Muscle of leg (tissue), 11 donors: ENCODE measurements around the gene TNFRSF21. TPM values are rescaled to one million over a fixed set of nuclear protein-coding genes. Genes with fewer than 3 reads are reported as not detected.

Experiments
- DNase-seq: peaks from one replicate; pipeline ENCODE4 v3.0.0; 2013
- H3K27ac ChIP-seq: one replicate; pipeline ENCODE4 v1.5.1; 2013; ENCODE audit warnings: mild to moderate bottlenecking, low read length, control low read depth
- H3K27me3 ChIP-seq: one replicate; pipeline ENCODE4 v1.6.1; 2013; ENCODE audit warnings: low read length; ENCODE audit not compliant: control insufficient read depth, insufficient read depth
- H3K36me3 ChIP-seq: one replicate; pipeline ENCODE4 v1.6.1; 2013; ENCODE audit warnings: low read length; ENCODE audit not compliant: control insufficient read depth, insufficient read depth
- H3K4me1 ChIP-seq: one replicate; pipeline ENCODE4 v1.6.1; 2013; ENCODE audit warnings: low read length; ENCODE audit not compliant: control insufficient read depth, insufficient read depth
- H3K4me3 ChIP-seq: one replicate; pipeline ENCODE4 v1.5.1; 2013; ENCODE audit warnings: low read length, control low read depth
- H3K9me3 ChIP-seq: replicated peaks from 2 replicates; pipeline ENCODE4 v1.6.1; 2013; ENCODE audit warnings: low read depth, low read length; ENCODE audit not compliant: control insufficient read depth
- WGBS: methylation state at CpG from one replicate; pipeline ENCODE4 v1.1.5; 2013; ENCODE audit warnings: missing lambda C conversion rate; ENCODE audit not compliant: insufficient coverage; 5-methylcytosine and 5-hydroxymethylcytosine counted together
- polyA plus RNA-seq, 8 donors: library from polyadenylated mRNA; unstranded; fragments of 120-200 nt; gene quantifications; one replicate each; pipeline versions ENCODE4 v1.2.1 to v1.2.3, GENCODE V29; 2013; ENCODE audit warnings: inconsistent platforms in 1 of 8, low replicate concordance in 1 of 8; ENCODE audit not compliant: insufficient read length in 8 of 8, insufficient read depth in 1 of 8
- total RNA-seq: library from RNA; stranded (reverse); fragments of 120-200 nt; gene quantifications from one replicate; pipeline ENCODE4 v1.2.4, GENCODE V29; 2013

The TNFRSF21 gene
- total and polyA plus RNA-seq, 9 donors = 10.2 to 27.9 (median 23.2) TPM

DNA sequence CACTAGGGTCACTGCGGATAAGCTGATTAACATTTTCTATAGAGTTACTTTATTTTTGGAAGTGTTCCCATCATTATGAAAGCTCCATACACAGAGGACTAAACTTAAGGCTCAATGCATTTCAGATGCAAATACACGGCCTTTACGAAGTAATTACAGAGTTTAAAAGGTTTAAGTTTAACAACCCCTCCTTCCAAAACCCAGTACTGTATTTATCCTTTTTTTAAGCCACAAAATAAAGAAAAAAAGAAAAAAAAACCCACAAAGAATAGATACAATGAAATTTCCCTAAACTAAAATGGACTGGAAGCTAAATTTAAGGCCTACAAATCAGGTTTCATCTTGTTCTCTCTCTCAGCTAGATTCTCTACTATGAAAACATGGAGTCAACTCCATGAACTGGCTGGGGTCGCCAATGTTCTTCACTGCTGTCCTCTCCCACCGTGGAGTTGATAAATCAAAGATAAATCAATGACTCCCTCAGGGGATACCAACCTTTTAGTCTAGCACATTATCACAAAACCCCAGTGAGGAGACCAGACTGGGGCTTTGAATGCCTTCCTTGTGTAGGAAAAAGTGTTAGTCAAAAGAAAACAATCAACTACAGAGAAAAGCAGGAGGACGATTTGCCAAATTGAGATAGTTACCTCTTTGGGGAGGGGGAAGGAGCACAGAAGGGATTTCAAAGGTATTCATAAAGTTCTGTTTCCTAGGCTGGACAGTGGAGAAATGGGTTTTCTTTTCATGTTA lies 52.5 kb downstream of the TNFRSF21 start:
- no peaks in the 10 kb centered on the region for H3K9me3 ChIP-seq
- no peak for DNase-seq
- H3K4me3 ChIP-seq = no peak overlapping the region
- no peak overlapping the region for H3K27ac ChIP-seq
- H3K36me3 ChIP-seq = peaks cover 9% of the 10 kb centered on the region
- no CpG with 5 or more reads among the region's 6 CpGs for WGBS
- H3K27me3 ChIP-seq = no peaks in the 10 kb centered on the region
- H3K4me1 ChIP-seq = peaks cover 6% of the 10 kb centered on the region

GRCh38 chr6:47256361-47256760 lies 53.3 kb downstream of the TNFRSF21 start:
- H3K4me3 ChIP-seq = no peak overlapping the region
- peaks cover 3% of the 10 kb centered on the region for H3K4me1 ChIP-seq
- no CpG with 5 or more reads among the region's 1 CpG for WGBS
- no peaks in the 10 kb centered on the region for H3K27me3 ChIP-seq
- H3K36me3 ChIP-seq = peaks cover 9% of the 10 kb centered on the region
- no peak overlapping the region for H3K27ac ChIP-seq
- no peak for DNase-seq
- H3K9me3 ChIP-seq = no peaks in the 10 kb centered on the region

GRCh38 chr6:47254906-47255305 lies 54.8 kb downstream of the TNFRSF21 start:
- Histone ChIP-seq H3K27ac (no peak overlapping the region), H3K9me3 (no peaks in the 10 kb centered on the region), H3K4me1 (no peaks in the 10 kb centered on the region), H3K36me3 (peaks cover 9% of the 10 kb centered on the region), H3K27me3 (no peaks in the 10 kb centered on the region), H3K4me3 (no peak overlapping the region)
- WGBS = no CpG with 5 or more reads among the region's 3 CpGs
- no peak for DNase-seq

- no peaks in the 10 kb centered on the region for H3K4me1 ChIP-seq
- no peaks in the 10 kb centered on the region for H3K27me3 ChIP-seq
- no peaks in the 10 kb centered on the region for H3K9me3 ChIP-seq
- peaks cover 9% of the 10 kb centered on the region for H3K36me3 ChIP-seq
- no peak for DNase-seq
- H3K4me3 ChIP-seq = no peak overlapping the region
- H3K27ac ChIP-seq = no peak overlapping the region
- no CpG with 5 or more reads among the region's 6 CpGs for WGBS
These were observed 55.7 kb downstream of the TNFRSF21 start for GRCh38 chr6:47254051-47254450.

DNA sequence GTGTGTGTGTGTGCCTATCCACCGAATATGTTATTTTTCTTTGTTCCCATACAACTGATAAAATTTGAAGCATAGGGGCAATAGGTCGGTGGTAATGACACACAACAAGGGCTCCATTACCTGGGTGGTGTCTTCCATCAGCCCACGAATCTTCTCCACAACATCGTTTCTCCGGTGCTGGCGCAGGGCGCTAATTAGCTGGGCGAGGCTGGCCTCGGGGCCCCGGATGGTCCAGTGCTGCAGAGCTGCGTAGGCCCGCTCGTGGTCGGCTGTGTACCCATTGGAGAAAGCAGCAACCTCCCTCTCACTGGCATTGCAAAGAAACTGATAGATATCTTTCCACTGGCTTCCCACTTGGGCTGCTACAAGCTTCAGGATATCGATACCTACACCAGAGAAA lies 56.6 kb downstream of the TNFRSF21 start:
- H3K36me3 ChIP-seq = peaks cover 9% of the 10 kb centered on the region
- no peaks in the 10 kb centered on the region for H3K9me3 ChIP-seq
- H3K4me1 ChIP-seq = peaks cover 9% of the 10 kb centered on the region
- no peak overlapping the region for H3K27ac ChIP-seq
- no peaks in the 10 kb centered on the region for H3K27me3 ChIP-seq
- DNase-seq = no peak
- WGBS = 100% methylated on average over 13 of the region's 15 CpGs
- no peak overlapping the region for H3K4me3 ChIP-seq

- Histone ChIP-seq H3K27ac (no peak overlapping the region), H3K4me3 (no peak overlapping the region), H3K9me3 (no peaks in the 10 kb centered on the region), H3K4me1 (peaks cover 11% of the 10 kb centered on the region), H3K36me3 (peaks cover 9% of the 10 kb centered on the region), H3K27me3 (no peaks in the 10 kb centered on the region)
- 75% methylated on average over 1 of the region's 6 CpGs for WGBS
- no peak for DNase-seq
These were observed 57.1 kb downstream of the TNFRSF21 start for GRCh38 chr6:47252633-47253032.

DNA sequence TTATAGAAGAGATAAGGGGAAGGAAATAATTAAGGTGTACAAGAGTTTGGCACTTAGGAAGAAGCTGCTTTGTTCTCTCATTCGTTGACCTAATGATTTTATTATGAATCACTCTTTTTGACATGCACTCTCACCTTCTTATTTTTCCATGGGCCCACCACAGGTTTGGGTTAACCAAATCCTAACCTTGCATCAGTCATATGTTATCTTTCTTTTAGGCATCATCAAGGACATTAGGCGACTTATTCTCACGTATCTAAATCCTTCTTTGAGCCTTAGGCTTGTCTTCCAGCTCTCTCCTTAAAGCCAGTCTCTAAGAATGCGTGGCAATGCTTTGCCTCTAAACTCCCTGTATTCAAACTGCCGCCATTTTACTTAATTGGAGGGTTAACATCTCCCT lies 58.3 kb downstream of the TNFRSF21 start:
- Histone ChIP-seq H3K27me3 (no peaks in the 10 kb centered on the region), H3K27ac (no peak overlapping the region), H3K4me3 (no peak overlapping the region), H3K4me1 (peaks cover 13% of the 10 kb centered on the region), H3K9me3 (no peaks in the 10 kb centered on the region), H3K36me3 (peaks cover 9% of the 10 kb centered on the region)
- WGBS = 93% methylated on average over 3 of the region's 5 CpGs
- DNase-seq = no peak

DNA sequence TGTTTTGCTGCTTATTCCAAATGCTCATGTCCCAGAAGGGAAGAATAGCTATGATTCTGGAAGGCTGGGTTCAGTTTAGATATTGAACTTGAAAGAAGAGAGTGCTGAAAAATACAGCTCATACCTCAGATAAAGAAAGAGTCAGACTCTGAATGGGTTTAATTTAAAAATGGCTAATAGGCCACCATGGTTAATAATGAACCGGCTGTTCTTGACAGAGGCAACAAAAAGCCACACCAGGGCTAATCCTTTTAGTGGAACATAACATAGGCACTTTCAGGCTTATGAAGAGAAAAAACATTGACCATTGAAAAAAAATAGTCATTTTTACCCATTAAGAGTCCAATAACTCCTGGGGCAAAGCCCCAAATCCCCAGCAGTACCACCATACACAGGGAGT lies 59.4 kb downstream of the TNFRSF21 start:
- H3K4me1 ChIP-seq = peaks cover 16% of the 10 kb centered on the region
- H3K27me3 ChIP-seq = no peaks in the 10 kb centered on the region
- no peak for DNase-seq
- H3K4me3 ChIP-seq = no peak overlapping the region
- H3K27ac ChIP-seq = no peak overlapping the region
- H3K9me3 ChIP-seq = no peaks in the 10 kb centered on the region
- no CpG with 5 or more reads among the region's 1 CpG for WGBS
- peaks cover 9% of the 10 kb centered on the region for H3K36me3 ChIP-seq

GRCh38 chr6:47248446-47248845 lies 61.3 kb downstream of the TNFRSF21 start:
- no CpG with 5 or more reads among the region's 1 CpG for WGBS
- DNase-seq = peak; percentile 39
- peaks cover 16% of the 10 kb centered on the region for H3K4me1 ChIP-seq
- H3K9me3 ChIP-seq = no peaks in the 10 kb centered on the region
- H3K4me3 ChIP-seq = no peak overlapping the region
- peak overlapping the region; percentile 68 for H3K27ac ChIP-seq
- H3K36me3 ChIP-seq = peaks cover 9% of the 10 kb centered on the region
- no peaks in the 10 kb centered on the region for H3K27me3 ChIP-seq

DNA sequence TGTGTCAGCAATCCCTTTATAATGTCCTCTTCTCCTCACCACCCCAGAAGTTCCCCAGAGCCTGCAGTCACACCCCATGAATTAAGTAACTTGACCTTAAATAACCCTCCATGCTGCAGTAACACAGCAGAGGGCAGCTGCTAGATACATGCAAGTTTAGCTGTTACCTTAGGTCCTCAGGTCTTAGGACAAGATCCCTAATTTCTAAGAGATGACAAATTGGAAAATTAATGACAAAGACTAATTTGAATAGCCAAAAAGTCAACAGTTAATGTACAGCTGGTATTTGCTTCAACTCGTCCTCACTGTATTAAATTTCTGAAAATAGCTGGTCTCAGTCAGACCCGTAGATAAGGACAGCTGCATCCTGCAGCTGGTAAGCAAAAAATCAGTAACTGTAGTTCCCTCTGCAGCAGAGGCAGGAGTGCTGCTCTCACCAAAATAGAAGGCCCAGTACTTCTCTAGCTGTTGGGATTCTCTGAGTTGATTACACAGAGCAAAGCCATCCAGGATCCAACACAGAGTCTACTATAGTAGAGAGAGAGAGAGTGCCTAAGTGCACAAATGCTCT lies 62.4 kb downstream of the TNFRSF21 start:
- WGBS = no CpG with 5 or more reads among the region's 2 CpGs
- Histone ChIP-seq H3K27me3 (no peaks in the 10 kb centered on the region), H3K36me3 (no peaks in the 10 kb centered on the region), H3K4me3 (no peak overlapping the region), H3K9me3 (no peaks in the 10 kb centered on the region), H3K4me1 (peaks cover 20% of the 10 kb centered on the region), H3K27ac (peak overlapping the region; percentile 68)
- peak; percentile 92 for DNase-seq
